HG03135 (cell line): ENCODE results near the gene POLD1.
"Not testable (repeated sequence)": the region's sequence is repeated elsewhere in the genome, so short reads cannot be mapped to it uniquely, and the experiment has no call there.

Source experiments
- ATAC-seq: cut with Tn5 transposase; IDR thresholded peaks from one replicate; pipeline ENCODE4 v1.9.1; 2021; ENCODE audit warnings: mild to moderate bottlenecking, moderate library complexity; ENCODE audit not compliant: unreplicated experiment

Gene POLD1

GRCh38 chr19:50383852-50384684 is at the start of gene POLD1:
TSS of gene POLD1 (plus strand) at chr19:50384347. CDS start at chr19:50398852, 14,505 bp downstream.
- peak; percentile 77 for ATAC-seq

GRCh38 chr19:50334741-50335421 is 49.3 kb upstream of the POLD1 start:
- ATAC-seq = no peak

- ATAC-seq = not testable (repeated sequence)
Measured at GRCh38 chr19:50337031-50337430, 47.1 kb upstream of the POLD1 start.

GRCh38 chr19:50340331-50340730 is 43.8 kb upstream of the POLD1 start:
- ATAC-seq = no peak

- ATAC-seq = peak; percentile 54
Measured at GRCh38 chr19:50341091-50341564, 43.0 kb upstream of the POLD1 start.

- peak; percentile 52 for ATAC-seq
Measured at GRCh38 chr19:50344661-50345318, 39.4 kb upstream of the POLD1 start.

- peak; percentile 52 for ATAC-seq
Measured at GRCh38 chr19:50347089-50347581, 37.0 kb upstream of the POLD1 start.

- no peak for ATAC-seq
Measured at GRCh38 chr19:50349277-50350057, 34.7 kb upstream of the POLD1 start.

- no peak for ATAC-seq
Measured at GRCh38 chr19:50352242-50352641, 31.9 kb upstream of the POLD1 start.

GRCh38 chr19:50353487-50353880 is 30.7 kb upstream of the POLD1 start:
- not testable (repeated sequence) for ATAC-seq

GRCh38 chr19:50356691-50357177 is 27.4 kb upstream of the POLD1 start:
- ATAC-seq = no peak

- peak; percentile 48 for ATAC-seq
Measured at GRCh38 chr19:50357178-50358100, 26.7 kb upstream of the POLD1 start.

GRCh38 chr19:50358483-50359327 is 25.4 kb upstream of the POLD1 start:
- ATAC-seq = no peak

GRCh38 chr19:50359328-50359818 is 24.8 kb upstream of the POLD1 start:
- no peak for ATAC-seq

GRCh38 chr19:50361290-50362029 is 22.7 kb upstream of the POLD1 start:
- ATAC-seq = no peak

- ATAC-seq = no peak
Measured at GRCh38 chr19:50362030-50362412, 22.1 kb upstream of the POLD1 start.

GRCh38 chr19:50362656-50363424 is 21.3 kb upstream of the POLD1 start:
- ATAC-seq = no peak
